ENCODE data around the gene OR2T33. TPM values are rescaled to one million over a fixed set of nuclear protein-coding genes. Genes with fewer than 3 reads are reported as not detected.

OR2T33 gene
- total RNA-seq, 8 experiments from 2014 or later = 0.14 to 1.0 (median 0.28) TPM; not detected in 2

DNA sequence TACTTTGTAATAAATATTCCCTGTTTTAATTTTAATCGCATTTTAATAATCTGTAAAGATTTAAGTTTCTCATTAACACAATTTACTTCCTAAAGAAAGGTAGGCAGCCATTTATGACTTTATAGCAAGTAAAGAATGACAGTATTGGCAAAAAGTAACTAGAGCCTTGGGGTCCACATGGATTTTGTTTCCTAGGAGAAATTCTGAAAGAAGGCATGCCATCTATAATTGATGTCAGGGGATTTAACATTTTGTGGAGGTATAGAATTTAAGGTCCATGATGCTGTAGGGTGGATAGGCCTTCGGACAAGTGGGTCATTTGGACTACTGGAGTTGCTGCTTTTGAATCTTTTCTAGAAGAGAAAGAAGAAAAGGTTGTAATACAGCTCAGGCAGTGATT is 46.7 kb downstream of the OR2T33 start, which contains the start of gene OR2M4:
Gene OR2M4, plus strand, starts transcription at position 301 of the 400 bp plus-strand sequence. CDS start 7,512 bp downstream, outside the sequence.
- no peak within 1 kb of the TSS for H3K4me3 ChIP-seq
- 0 to 44% (median 19%) methylated on average over 1 to 2 of the region's 2 CpGs; no CpG with 5 or more reads in 1 of the 10 experiments for WGBS, 10 experiments
- ATAC-seq (replicated peaks in 6 of 8) = no peak
- in situ Hi-C loops (cut with MboI; ENCODE audit: low pct_unique_long_range_greater_than_20kb in 2 of 9, low sequenced_read_pairs in 9 of 9, unreplicated experiment in 9 of 9) = no loop called here
- no peak within 1 kb of the TSS for H3K27ac ChIP-seq
- no peaks in the 10 kb centered on the region for H3K4me1 ChIP-seq (replicated peaks in 1 of 2)

DNA sequence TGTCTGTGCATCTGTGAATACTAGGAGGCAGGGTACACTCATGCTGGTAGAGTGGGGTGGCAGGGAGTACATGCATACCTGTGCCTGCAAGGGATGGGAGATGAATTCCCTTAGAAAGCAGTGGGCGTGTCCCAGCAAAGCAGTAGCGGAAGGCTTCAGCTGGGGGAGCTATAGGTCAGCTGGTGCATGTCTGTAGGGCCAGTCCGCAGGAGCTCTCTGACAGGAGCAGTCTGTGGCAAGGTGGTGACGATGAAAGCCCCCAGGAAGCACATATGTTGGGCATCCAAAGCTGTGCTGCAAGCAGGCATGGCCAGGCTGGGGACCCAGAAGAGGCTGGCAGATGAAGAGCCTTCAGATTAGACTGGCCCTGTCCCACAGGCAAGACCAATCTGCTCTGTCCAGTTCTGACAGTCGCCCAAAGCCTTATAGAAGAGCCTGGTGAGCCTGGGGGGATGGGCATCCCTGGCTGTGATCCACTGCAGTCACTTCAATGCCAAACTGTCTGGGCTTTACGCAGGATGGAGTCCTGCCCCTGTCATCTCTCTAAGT is 48.3 kb downstream of the OR2T33 start:
- in situ Hi-C loops (cut with MboI; ENCODE audit: low pct_unique_long_range_greater_than_20kb in 2 of 9, low sequenced_read_pairs in 9 of 9, unreplicated experiment in 9 of 9) = no loop called here
- ATAC-seq (replicated peaks in 6 of 8) = no peak
- WGBS, 10 experiments = 0 to 60% (median 47%) methylated on average over 1 to 6 of the region's 6 CpGs; no CpG with 5 or more reads in 4 of the 10 experiments

DNA sequence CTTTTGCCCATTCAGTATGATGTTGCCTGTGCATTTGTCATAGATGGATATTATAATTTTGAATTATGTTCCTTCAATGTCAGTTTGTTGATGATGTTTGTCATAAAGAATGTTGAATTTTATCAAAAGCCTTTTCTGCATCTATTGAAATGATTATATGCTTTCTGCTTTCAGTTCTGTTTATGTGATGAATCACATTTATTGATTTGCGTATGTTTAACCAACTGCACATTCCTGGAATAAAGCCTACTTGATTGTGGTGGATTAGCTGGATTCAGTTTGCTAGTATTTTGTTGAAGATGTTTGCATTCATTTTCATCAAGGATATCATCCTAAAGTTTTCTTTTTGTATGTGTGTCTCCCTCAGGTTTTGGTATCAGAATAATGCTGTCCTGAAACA is 52.2 kb downstream of the OR2T33 start:
- ATAC-seq (replicated peaks in 6 of 8) = no peak
- Histone ChIP-seq H3K27ac (no peak overlapping the region), H3K4me3 (no peak overlapping the region), H3K4me1 (replicated peaks in 1 of 2) (no peaks in the 10 kb centered on the region)
- in situ Hi-C loops (cut with MboI; ENCODE audit: low pct_unique_long_range_greater_than_20kb in 2 of 9, low sequenced_read_pairs in 9 of 9, unreplicated experiment in 9 of 9) = no loop called here
- 0 to 100% (median 44%) methylated on average over 1 of the region's 1 CpG; no CpG with 5 or more reads in 3 of the 10 experiments for WGBS, 10 experiments

More for the DNA sequence above, 48.3 kb downstream of the OR2T33 start:
- H3K4me3 ChIP-seq = no peak overlapping the region
- H3K4me1 ChIP-seq (replicated peaks in 1 of 2) = no peaks in the 10 kb centered on the region
- no peak overlapping the region for H3K27ac ChIP-seq

Other genes with a start within 250 kb of the OR2T33 start
- under 1 TPM in 7 of 8 experiments, not detected in 1; 0.08 to 0.70 (median 0.29) TPM for gene OR2L2, start 247.9 kb downstream of the OR2T33 start, total RNA-seq
- under 1 TPM in 6 of 8 experiments, not detected in 2; 0.13 to 0.63 (median 0.21) TPM for gene OR2L3, start 231.1 kb downstream of the OR2T33 start, total RNA-seq
- under 1 TPM in 6 of 8 experiments, not detected in 2; 0.05 to 0.77 (median 0.30) TPM for gene OR2L13, start 182.8 kb downstream of the OR2T33 start, total RNA-seq
- 1 to 10 TPM in 1 of 8 experiments, under 1 TPM in 3, not detected in 4; 0.21 to 1.0 (median 0.45) TPM for gene OR2M5, start 132.8 kb downstream of the OR2T33 start, total RNA-seq
- under 1 TPM in 2 of 8 experiments, not detected in 6; 0.59 to 0.85 TPM for gene OR2M2, start 103.2 kb downstream of the OR2T33 start, total RNA-seq
- gene OR2M3, start 80.7 kb downstream of the OR2T33 start, total RNA-seq = under 1 TPM in 6 of 8 experiments, not detected in 2; 0.08 to 0.87 (median 0.41) TPM
- gene OR2M4, start 46.6 kb downstream of the OR2T33 start, total RNA-seq = under 1 TPM; 0.05 to 0.80 (median 0.13) TPM
- gene OR2T12, start 25.4 kb upstream of the OR2T33 start, total RNA-seq = 1 to 10 TPM in 2 of 8 experiments, under 1 TPM in 3, not detected in 3; 0.05 to 1.7 (median 0.41) TPM
- under 1 TPM in 1 of 8 experiments, not detected in 7; 0.76 TPM for gene OR2M7, start 46.6 kb upstream of the OR2T33 start, total RNA-seq
- gene OR14C36, start 70.8 kb upstream of the OR2T33 start, total RNA-seq = under 1 TPM in 3 of 8 experiments, not detected in 5; 0.32 to 0.52 (median 0.49) TPM
- gene OR2T4, start 83.7 kb upstream of the OR2T33 start, total RNA-seq = under 1 TPM in 1 of 8 experiments, not detected in 7; 0.66 TPM
- gene OR2T6, start 97.8 kb upstream of the OR2T33 start, total RNA-seq = under 1 TPM in 4 of 8 experiments, not detected in 4; 0.14 to 0.66 (median 0.19) TPM
- under 1 TPM in 4 of 8 experiments, not detected in 4; 0.13 to 0.62 (median 0.34) TPM for gene OR2T1, start 125.1 kb upstream of the OR2T33 start, total RNA-seq
- 1 to 10 TPM in 1 of 8 experiments, under 1 TPM in 4, not detected in 3; 0.31 to 1.7 (median 0.33) TPM for gene OR2T2, start 167.7 kb upstream of the OR2T33 start, total RNA-seq
- gene OR2T3, start 195.4 kb upstream of the OR2T33 start, total RNA-seq = under 1 TPM in 2 of 8 experiments, not detected in 6; 0.38 to 0.80 TPM
- under 1 TPM in 1 of 8 experiments, not detected in 7; 0.21 TPM for gene OR2T5, start 210.6 kb upstream of the OR2T33 start, total RNA-seq
- under 1 TPM in 3 of 8 experiments, not detected in 5; 0.09 to 0.24 (median 0.13) TPM for gene OR2G6, start 230.1 kb upstream of the OR2T33 start, total RNA-seq